NB4 (cell line): ENCODE data around the gene TRIO.

Experiments
- MYC ChIP-seq: IDR thresholded peaks from 2 replicates; pipeline ENCODE4 v1.6.1; 2011; ENCODE audit warnings: low read depth, low read length
- POLR2A ChIP-seq: IDR thresholded peaks from 2 replicates; pipeline ENCODE4 v1.6.1; 2011; ENCODE audit warnings: mild to moderate bottlenecking; ENCODE audit not compliant: insufficient read length; ENCODE audit errors: extremely low read depth
- TF ChIP-seq, protein P1 (sequence below): IDR thresholded peaks from one replicate; pipeline ENCODE4 v1.5.1; 2012; ENCODE audit warnings: low read depth, low read length

DNA sequence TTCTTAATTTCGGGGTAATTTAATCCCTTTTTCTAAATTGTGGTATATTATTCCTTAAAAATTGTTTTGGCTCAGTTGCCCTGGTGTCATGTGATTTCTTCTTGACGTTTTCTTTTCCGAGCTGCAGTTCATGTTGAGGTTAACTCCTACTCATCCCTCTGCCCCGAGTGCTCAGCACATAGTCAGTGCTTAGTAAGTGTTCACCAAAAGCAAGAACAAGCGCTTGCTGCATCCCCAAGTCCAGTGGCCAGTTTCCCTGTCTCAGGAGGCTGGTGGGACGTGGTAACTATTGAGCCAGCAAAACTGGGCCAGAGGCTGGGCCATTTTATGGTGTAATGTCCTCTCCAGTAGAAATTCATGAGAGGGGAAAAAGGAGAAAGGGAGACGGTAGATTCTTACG is 23.3 kb downstream of the TRIO start:
- TF ChIP-seq POLR2A (no peak), MYC (no peak)
- TF ChIP-seq, protein P1, sequence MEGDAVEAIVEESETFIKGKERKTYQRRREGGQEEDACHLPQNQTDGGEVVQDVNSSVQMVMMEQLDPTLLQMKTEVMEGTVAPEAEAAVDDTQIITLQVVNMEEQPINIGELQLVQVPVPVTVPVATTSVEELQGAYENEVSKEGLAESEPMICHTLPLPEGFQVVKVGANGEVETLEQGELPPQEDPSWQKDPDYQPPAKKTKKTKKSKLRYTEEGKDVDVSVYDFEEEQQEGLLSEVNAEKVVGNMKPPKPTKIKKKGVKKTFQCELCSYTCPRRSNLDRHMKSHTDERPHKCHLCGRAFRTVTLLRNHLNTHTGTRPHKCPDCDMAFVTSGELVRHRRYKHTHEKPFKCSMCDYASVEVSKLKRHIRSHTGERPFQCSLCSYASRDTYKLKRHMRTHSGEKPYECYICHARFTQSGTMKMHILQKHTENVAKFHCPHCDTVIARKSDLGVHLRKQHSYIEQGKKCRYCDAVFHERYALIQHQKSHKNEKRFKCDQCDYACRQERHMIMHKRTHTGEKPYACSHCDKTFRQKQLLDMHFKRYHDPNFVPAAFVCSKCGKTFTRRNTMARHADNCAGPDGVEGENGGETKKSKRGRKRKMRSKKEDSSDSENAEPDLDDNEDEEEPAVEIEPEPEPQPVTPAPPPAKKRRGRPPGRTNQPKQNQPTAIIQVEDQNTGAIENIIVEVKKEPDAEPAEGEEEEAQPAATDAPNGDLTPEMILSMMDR, result no peak
